ENCODE data around the gene SLC9A7.

SLC9A7 gene

GRCh38 chrX:46750889-46751288 lies 8.0 kb downstream of the SLC9A7 start:
- intact Hi-C loops (cut with DNase I; ENCODE audit: low total_unique reads): no loop called here
- no peak overlapping the region for H3K27ac ChIP-seq
- no peaks in the 10 kb centered on the region for H3K4me1 ChIP-seq
- no peaks in the 10 kb centered on the region for H3K9me3 ChIP-seq
- no peak for TF ChIP-seq CTCF (IDR thresholded peaks at IDR 0.05)
- no peak for DNase-seq
- H3K36me3 ChIP-seq: no peaks in the 10 kb centered on the region
- no peaks in the 10 kb centered on the region for H3K27me3 ChIP-seq
- H3K4me3 ChIP-seq: no peak overlapping the region

- no peak for TF ChIP-seq CTCF (IDR thresholded peaks at IDR 0.05)
- Histone ChIP-seq H3K27me3 (no peaks in the 10 kb centered on the region), H3K4me3 (no peak overlapping the region), H3K4me1 (no peaks in the 10 kb centered on the region), H3K36me3 (no peaks in the 10 kb centered on the region), H3K27ac (no peak overlapping the region), H3K9me3 (no peaks in the 10 kb centered on the region)
- intact Hi-C loops (cut with DNase I; ENCODE audit: low total_unique reads): no loop called here
- DNase-seq: no peak
These were observed 14.9 kb downstream of the SLC9A7 start for GRCh38 chrX:46744009-46744408.

- no peak overlapping the region for H3K27ac ChIP-seq
- H3K4me3 ChIP-seq: no peak overlapping the region
- no peaks in the 10 kb centered on the region for H3K9me3 ChIP-seq
- no peak for DNase-seq
- intact Hi-C loops (cut with DNase I; ENCODE audit: low total_unique reads): no loop called here
- TF ChIP-seq CTCF (IDR thresholded peaks at IDR 0.05): no peak
- no peaks in the 10 kb centered on the region for H3K36me3 ChIP-seq
- H3K27me3 ChIP-seq: no peaks in the 10 kb centered on the region
- H3K4me1 ChIP-seq: no peaks in the 10 kb centered on the region
These were observed 15.9 kb downstream of the SLC9A7 start for GRCh38 chrX:46743046-46743445.

GRCh38 chrX:46739736-46740135 lies 19.2 kb downstream of the SLC9A7 start:
- no peak for DNase-seq
- intact Hi-C loops (cut with DNase I; ENCODE audit: low total_unique reads): no loop called here
- Histone ChIP-seq H3K27me3 (no peaks in the 10 kb centered on the region), H3K36me3 (no peaks in the 10 kb centered on the region), H3K4me3 (no peak overlapping the region), H3K27ac (no peak overlapping the region), H3K4me1 (no peaks in the 10 kb centered on the region), H3K9me3 (peaks cover 0 to 19% (median 16%) of the 10 kb centered on the region in 3 donors)
- no peak for TF ChIP-seq CTCF (IDR thresholded peaks at IDR 0.05)

- H3K9me3 ChIP-seq: peaks cover 0 to 19% (median 16%) of the 10 kb centered on the region in 3 donors
- DNase-seq: no peak
- intact Hi-C loops (cut with DNase I; ENCODE audit: low total_unique reads): no loop called here
- no peak for TF ChIP-seq CTCF (IDR thresholded peaks at IDR 0.05)
- no peak overlapping the region for H3K4me3 ChIP-seq
- no peaks in the 10 kb centered on the region for H3K4me1 ChIP-seq
- H3K36me3 ChIP-seq: no peaks in the 10 kb centered on the region
- H3K27ac ChIP-seq: no peak overlapping the region
- H3K27me3 ChIP-seq: no peaks in the 10 kb centered on the region
These were observed 21.5 kb downstream of the SLC9A7 start for GRCh38 chrX:46737462-46737861.

GRCh38 chrX:46737041-46737440 lies 21.9 kb downstream of the SLC9A7 start:
- no peak overlapping the region for H3K27ac ChIP-seq
- no peaks in the 10 kb centered on the region for H3K27me3 ChIP-seq
- no peak for DNase-seq
- H3K4me1 ChIP-seq: no peaks in the 10 kb centered on the region
- H3K9me3 ChIP-seq: peaks cover 0 to 19% (median 16%) of the 10 kb centered on the region in 3 donors
- TF ChIP-seq CTCF (IDR thresholded peaks at IDR 0.05): no peak
- H3K36me3 ChIP-seq: no peaks in the 10 kb centered on the region
- H3K4me3 ChIP-seq: no peak overlapping the region
- intact Hi-C loops (cut with DNase I; ENCODE audit: low total_unique reads): no loop called here
